Measurements from ENCODE around the gene SLC13A3. TPM values are rescaled to one million over a fixed set of nuclear protein-coding genes. Genes with fewer than 3 reads are reported as not detected.

Gene SLC13A3
- total RNA-seq, 1 donor from 2014 or later, result 7.4 TPM

GRCh38 chr20:46557231-46557956, 93.9 kb downstream of the SLC13A3 start:
- peaks cover 20% of the 10 kb centered on the region for H3K4me1 ChIP-seq

GRCh38 chr20:46555370-46555956, 95.8 kb downstream of the SLC13A3 start:
- Histone ChIP-seq H3K9ac (no peak overlapping the region), H3K9me3 (ENCODE audit: low read depth) (no peaks in the 10 kb centered on the region), H4K20me1 (ENCODE audit: low read depth) (no peaks in the 10 kb centered on the region), H3K27ac (no peak overlapping the region), H3K79me2 (ENCODE audit: low read depth) (no peaks in the 10 kb centered on the region), H2AFZ (replicated peaks) (no peak overlapping the region), H3F3A (ENCODE audit: low read depth) (peaks cover 12% of the 10 kb centered on the region), H3K36me3 (no peaks in the 10 kb centered on the region), H3K4me1 (peaks cover 21% of the 10 kb centered on the region), H3K4me2 (no peak overlapping the region), H3K27me3 (peaks cover 3% of the 10 kb centered on the region), H3K4me3 (no peak overlapping the region)
- no peak overlapping the region for H3K4me3 Mint-ChIP-seq
- peak overlapping the region; percentile 63 for H3K27ac Mint-ChIP-seq
- peaks cover 71% of the 10 kb centered on the region for H3K4me1 Mint-ChIP-seq
- no peak for TF ChIP-seq EZH2phosphoT487 (IDR thresholded peaks at IDR 0.05)
- no peak for TF ChIP-seq CTCF (IDR thresholded peaks at IDR 0.05)
- TF ChIP-seq EZH2 (IDR thresholded peaks at IDR 0.05), result no peak
- H3K36me3 Mint-ChIP-seq, result no peaks in the 10 kb centered on the region
- no peak for DNase-seq (ENCODE audit: low spot score)
- H3K9me3 Mint-ChIP-seq, result no peaks in the 10 kb centered on the region
- peaks cover 3% of the 10 kb centered on the region for H3K27me3 Mint-ChIP-seq (ENCODE audit: insufficient read depth, low read depth)

More at GRCh38 chr20:46557231-46557956, 93.9 kb downstream of the SLC13A3 start:
- Histone ChIP-seq H3K4me3 (no peak overlapping the region), H3K27ac (no peak overlapping the region), H3K27me3 (peaks cover 3% of the 10 kb centered on the region), H3K4me2 (no peak overlapping the region), H3F3A (ENCODE audit: low read depth) (peaks cover 19% of the 10 kb centered on the region), H3K36me3 (no peaks in the 10 kb centered on the region), H3K9ac (no peak overlapping the region), H4K20me1 (ENCODE audit: low read depth) (no peaks in the 10 kb centered on the region), H3K9me3 (ENCODE audit: low read depth) (no peaks in the 10 kb centered on the region), H3K79me2 (ENCODE audit: low read depth) (no peaks in the 10 kb centered on the region), H2AFZ (replicated peaks) (no peak overlapping the region)
- Mint-ChIP-seq H3K36me3 (no peaks in the 10 kb centered on the region), H3K4me3 (no peak overlapping the region), H3K4me1 (peaks cover 58% of the 10 kb centered on the region), H3K27me3 (ENCODE audit: insufficient read depth, low read depth) (peaks cover 8% of the 10 kb centered on the region), H3K9me3 (no peaks in the 10 kb centered on the region), H3K27ac (no peak overlapping the region)
- no peak for DNase-seq (ENCODE audit: low spot score)
- TF ChIP-seq CTCF (IDR thresholded peaks at IDR 0.05), result no peak
- no peak for TF ChIP-seq EZH2 (IDR thresholded peaks at IDR 0.05)
- no peak for TF ChIP-seq EZH2phosphoT487 (IDR thresholded peaks at IDR 0.05)

DNA sequence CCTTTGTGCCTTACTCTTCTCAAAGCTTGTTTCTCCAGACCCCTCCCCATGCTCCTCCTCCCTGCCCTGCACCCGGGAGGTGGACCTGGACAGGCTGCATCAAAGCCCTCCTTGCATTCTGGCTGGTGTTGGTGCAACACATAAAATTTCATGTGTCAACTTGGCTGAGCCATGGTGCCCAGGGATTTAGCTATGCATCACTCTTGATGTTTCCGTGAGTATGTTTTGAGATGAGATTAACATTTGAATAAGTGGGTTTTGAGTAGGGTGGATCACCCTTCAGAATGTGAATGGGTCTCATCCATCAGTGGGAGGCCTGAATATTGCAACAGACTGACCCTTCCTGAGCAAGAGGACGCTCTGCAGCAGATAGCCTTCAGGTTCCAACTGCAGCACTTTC, 96.4 kb downstream of the SLC13A3 start:
- TF ChIP-seq EZH2phosphoT487 (IDR thresholded peaks at IDR 0.05) (no peak), EZH2 (IDR thresholded peaks at IDR 0.05) (no peak), CTCF (IDR thresholded peaks at IDR 0.05) (no peak)
- peaks cover 21% of the 10 kb centered on the region for H3K4me1 ChIP-seq
- no peaks in the 10 kb centered on the region for H3K79me2 ChIP-seq (ENCODE audit: low read depth)
- H3K27me3 Mint-ChIP-seq (ENCODE audit: insufficient read depth, low read depth), result peaks cover 2% of the 10 kb centered on the region
- no peaks in the 10 kb centered on the region for H3K36me3 Mint-ChIP-seq
- H3K27ac ChIP-seq, result no peak overlapping the region
- H3K9ac ChIP-seq, result no peak overlapping the region
- H2AFZ ChIP-seq (replicated peaks), result no peak overlapping the region
- no peaks in the 10 kb centered on the region for H3K36me3 ChIP-seq
- peaks cover 3% of the 10 kb centered on the region for H3K27me3 ChIP-seq
- no peak for DNase-seq (ENCODE audit: low spot score)
- H3K27ac Mint-ChIP-seq, result peak overlapping the region; percentile 84
- no peaks in the 10 kb centered on the region for H4K20me1 ChIP-seq (ENCODE audit: low read depth)
- no peaks in the 10 kb centered on the region for H3K9me3 ChIP-seq (ENCODE audit: low read depth)
- no peak overlapping the region for H3K4me2 ChIP-seq
- H3K9me3 Mint-ChIP-seq, result no peaks in the 10 kb centered on the region
- no peak overlapping the region for H3K4me3 Mint-ChIP-seq
- peaks cover 12% of the 10 kb centered on the region for H3F3A ChIP-seq (ENCODE audit: low read depth)
- no peak overlapping the region for H3K4me3 ChIP-seq
- H3K4me1 Mint-ChIP-seq, result peaks cover 67% of the 10 kb centered on the region

Data from neural progenitor cell (in vitro differentiated cells).